Subcutaneous adipose tissue (tissue), 4 donors: ENCODE data around the gene SPRR5. TPM values are rescaled to one million over a fixed set of nuclear protein-coding genes. Genes with fewer than 3 reads are reported as not detected.

Experiments
- small RNA-seq: library from RNA; depleted of rRNA; stranded (forward); fragments of <200 nt; gene quantifications from one replicate; pipeline ENCODE3, GENCODE V24; 2016
- total RNA-seq, 4 donors: library from RNA; depleted of rRNA; stranded (reverse); fragments of >200 nt; gene quantifications; one replicate each; pipeline ENCODE4 v1.1.0, GENCODE V29; 2016
- TF ChIP-seq, protein P1 (sequence below): fragments of 450-650 bp; IDR thresholded peaks from one replicate; pipeline ENCODE4 v1.5.1; 2016; ENCODE audit warnings: low read depth, mild to moderate bottlenecking, control low read depth, antibody characterized with exemption, moderate library complexity

Gene SPRR5
- total RNA-seq, 4 donors from 2014 or later = not detected

DNA sequence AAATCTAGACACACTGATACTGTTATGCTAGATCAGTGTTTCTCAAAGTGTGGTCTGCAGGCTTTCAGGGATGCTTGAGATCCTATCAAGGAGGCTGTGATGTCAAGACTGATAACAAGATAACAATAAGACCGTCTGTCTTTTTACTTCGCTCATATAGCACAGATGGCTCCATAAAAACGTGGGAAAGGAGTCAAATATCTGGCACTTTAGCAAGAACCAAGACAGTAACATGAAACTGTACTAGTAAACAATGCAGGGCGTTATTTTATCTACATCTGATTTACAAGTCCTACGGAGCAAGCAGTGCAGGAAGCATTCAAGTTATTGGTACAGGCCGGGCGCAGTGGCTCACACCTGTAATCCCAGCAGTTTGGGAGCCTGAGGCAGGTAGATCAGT, 50.9 kb downstream of the SPRR5 start:
- TF ChIP-seq, protein P1, sequence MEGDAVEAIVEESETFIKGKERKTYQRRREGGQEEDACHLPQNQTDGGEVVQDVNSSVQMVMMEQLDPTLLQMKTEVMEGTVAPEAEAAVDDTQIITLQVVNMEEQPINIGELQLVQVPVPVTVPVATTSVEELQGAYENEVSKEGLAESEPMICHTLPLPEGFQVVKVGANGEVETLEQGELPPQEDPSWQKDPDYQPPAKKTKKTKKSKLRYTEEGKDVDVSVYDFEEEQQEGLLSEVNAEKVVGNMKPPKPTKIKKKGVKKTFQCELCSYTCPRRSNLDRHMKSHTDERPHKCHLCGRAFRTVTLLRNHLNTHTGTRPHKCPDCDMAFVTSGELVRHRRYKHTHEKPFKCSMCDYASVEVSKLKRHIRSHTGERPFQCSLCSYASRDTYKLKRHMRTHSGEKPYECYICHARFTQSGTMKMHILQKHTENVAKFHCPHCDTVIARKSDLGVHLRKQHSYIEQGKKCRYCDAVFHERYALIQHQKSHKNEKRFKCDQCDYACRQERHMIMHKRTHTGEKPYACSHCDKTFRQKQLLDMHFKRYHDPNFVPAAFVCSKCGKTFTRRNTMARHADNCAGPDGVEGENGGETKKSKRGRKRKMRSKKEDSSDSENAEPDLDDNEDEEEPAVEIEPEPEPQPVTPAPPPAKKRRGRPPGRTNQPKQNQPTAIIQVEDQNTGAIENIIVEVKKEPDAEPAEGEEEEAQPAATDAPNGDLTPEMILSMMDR = no peak

DNA sequence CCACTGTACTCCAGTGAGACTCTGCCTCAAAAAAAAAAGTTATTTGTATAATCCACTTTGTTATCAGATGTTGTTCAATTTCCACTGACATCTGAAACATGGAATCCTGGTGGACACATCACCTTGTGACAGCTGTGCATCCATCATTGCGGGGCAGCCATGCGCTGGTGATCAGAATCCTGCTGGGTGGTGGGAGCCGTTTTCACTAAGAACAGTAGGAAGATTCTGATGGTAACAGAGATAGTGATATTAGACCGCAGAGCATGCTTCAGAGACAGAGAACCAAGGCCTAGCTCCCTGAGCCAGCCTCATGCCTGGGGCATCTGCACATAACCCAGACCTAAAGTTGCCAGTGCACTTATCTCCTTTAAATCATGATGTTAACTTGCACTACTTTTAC, 51.5 kb downstream of the SPRR5 start:
- TF ChIP-seq, protein P1 = no peak

Small RNA genes within 50 kb of the gene (small RNA-seq; reads per million reads assigned to genes)
- not detected for gene SPRR1A

Other genes with a start within 250 kb of the SPRR5 start
- gene LCE2A, start 248.9 kb upstream of the SPRR5 start, total RNA-seq = not detected
- not detected for gene LCE4A, start 239.0 kb upstream of the SPRR5 start, total RNA-seq
- not detected for gene KPRP, start 189.2 kb upstream of the SPRR5 start, total RNA-seq
- not detected for gene LCE1F, start 172.1 kb upstream of the SPRR5 start, total RNA-seq
- gene LCE1E, start 160.9 kb upstream of the SPRR5 start, total RNA-seq = not detected
- gene LCE1D, start 150.5 kb upstream of the SPRR5 start, total RNA-seq = not detected
- not detected for gene LCE1C, start 140.6 kb upstream of the SPRR5 start, total RNA-seq
- not detected for gene LCE1B, start 135.2 kb upstream of the SPRR5 start, total RNA-seq
- gene LCE1A, start 119.7 kb upstream of the SPRR5 start, total RNA-seq = not detected
- gene LCE6A, start 104.3 kb upstream of the SPRR5 start, total RNA-seq = not detected
- not detected for gene LCE7A, start 87.2 kb upstream of the SPRR5 start, total RNA-seq
- gene SMCP, start 68.9 kb upstream of the SPRR5 start, total RNA-seq = not detected
- gene IVL, start 38.7 kb upstream of the SPRR5 start, total RNA-seq = not detected
- not detected for gene SPRR4, start 23.4 kb downstream of the SPRR5 start, total RNA-seq
- gene SPRR1A, start 36.9 kb downstream of the SPRR5 start, total RNA-seq = not detected
- gene SPRR3, start 54.5 kb downstream of the SPRR5 start, total RNA-seq = not detected
- gene SPRR1B, start 84.0 kb downstream of the SPRR5 start, total RNA-seq = not detected
- gene SPRR2D, start 93.9 kb downstream of the SPRR5 start, total RNA-seq = not detected
- not detected for gene SPRR2A, start 110.3 kb downstream of the SPRR5 start, total RNA-seq
- not detected for gene SPRR2B, start 124.4 kb downstream of the SPRR5 start, total RNA-seq
- not detected for gene SPRR2E, start 147.3 kb downstream of the SPRR5 start, total RNA-seq
- gene SPRR2F, start 166.3 kb downstream of the SPRR5 start, total RNA-seq = not detected
- gene SPRR2G, start 203.7 kb downstream of the SPRR5 start, total RNA-seq = not detected